OCI-LY1 (cell line): Measurements from ENCODE around the gene ANKRD10.

Experiments used
- H2AFZ ChIP-seq: fragments of 200-600 bp; sonication (generic), shearing (Covaris generic); 2 replicates; pipeline ENCODE4 v1.6.0; 2014; ENCODE audit warnings: antibody characterized with exemption, mild to moderate bottlenecking, low read length
- H3F3A ChIP-seq: fragments of 200-600 bp; sonication (generic), shearing (Covaris generic); 2 replicates; pipeline ENCODE4 v1.6.0; 2014; ENCODE audit warnings: mild to moderate bottlenecking, antibody characterized with exemption, low read length, moderate library complexity; ENCODE audit not compliant: insufficient read depth
- H3K27ac ChIP-seq: fragments of 200-600 bp; sonication (generic); 2 replicates; pipeline ENCODE4 v1.5.1; 2014; ENCODE audit warnings: low read length, mixed run types, mild to moderate bottlenecking, low read depth; ENCODE audit not compliant: poor library complexity, severe bottlenecking
- H3K27me3 ChIP-seq: fragments of 200-600 bp; sonication (generic); 2 replicates; pipeline ENCODE4 v1.6.0; 2014; ENCODE audit warnings: antibody characterized with exemption, mild to moderate bottlenecking, low read length, moderate library complexity; ENCODE audit not compliant: insufficient read depth
- H3K36me3 ChIP-seq: fragments of 200-600 bp; sonication (generic); 2 replicates; pipeline ENCODE4 v1.6.1; 2014; ENCODE audit warnings: mild to moderate bottlenecking, antibody characterized with exemption, low read length, moderate library complexity, mixed read lengths; ENCODE audit not compliant: insufficient read depth
- H3K4me1 ChIP-seq: fragments of 200-600 bp; sonication (generic); 2 replicates; pipeline ENCODE4 v1.5.1; 2014; ENCODE audit warnings: mild to moderate bottlenecking, low read length, moderate library complexity; ENCODE audit not compliant: insufficient read depth, severe bottlenecking
- H3K4me2 ChIP-seq: fragments of 200-600 bp; sonication (generic), shearing (Covaris generic); 2 replicates; pipeline ENCODE4 v1.6.1; 2014; ENCODE audit warnings: low read length
- H3K4me3 ChIP-seq: fragments of 200-600 bp; sonication (generic); 2 replicates; pipeline ENCODE4 v1.5.1; 2014; ENCODE audit warnings: low read length, low read depth, mild to moderate bottlenecking, mixed read lengths; ENCODE audit not compliant: poor library complexity, severe bottlenecking
- H3K79me2 ChIP-seq: fragments of 200-600 bp; shearing (Covaris generic); 2 replicates; pipeline ENCODE4 v1.6.1; 2016; ENCODE audit warnings: mixed run types, low read length, mixed read lengths; ENCODE audit not compliant: insufficient read depth
- H3K9ac ChIP-seq: fragments of 200-600 bp; sonication (generic), shearing (Covaris generic); 2 replicates; pipeline ENCODE4 v1.6.1; 2014; ENCODE audit warnings: mild to moderate bottlenecking, low read length, mixed read lengths
- H3K9me2 ChIP-seq: fragments of 200-600 bp; sonication (generic), shearing (Covaris generic); 2 replicates; pipeline ENCODE4 v1.6.1; 2014; ENCODE audit warnings: low read depth, mild to moderate bottlenecking, low read length, mixed read lengths
- H3K9me3 ChIP-seq: fragments of 200-600 bp; shearing (Covaris generic); 2 replicates; pipeline ENCODE4 v1.6.1; 2014; ENCODE audit warnings: low read length, mixed read lengths
- H4K20me1 ChIP-seq: fragments of 200-600 bp; sonication (generic), shearing (Covaris generic); 2 replicates; pipeline ENCODE4 v1.6.0; 2016; ENCODE audit warnings: mild to moderate bottlenecking, low read length; ENCODE audit not compliant: insufficient read depth
- EZH2 ChIP-seq: fragments of 200-600 bp; sonication (generic), shearing (Covaris generic); IDR thresholded peaks from 2 replicates; pipeline ENCODE4 v1.8.0; 2017; ENCODE audit warnings: borderline replicate concordance, mixed run types, mild to moderate bottlenecking, antibody characterized with exemption, low read length, moderate library complexity, mixed read lengths
- TF ChIP-seq, protein P1 (sequence below): fragments of 200-600 bp; sonication (generic), shearing (Covaris generic); IDR thresholded peaks from 2 replicates; pipeline ENCODE4 v1.5.1; 2017; ENCODE audit warnings: mild to moderate bottlenecking, antibody characterized with exemption, low read length, moderate library complexity, mixed read lengths

Gene ANKRD10

DNA sequence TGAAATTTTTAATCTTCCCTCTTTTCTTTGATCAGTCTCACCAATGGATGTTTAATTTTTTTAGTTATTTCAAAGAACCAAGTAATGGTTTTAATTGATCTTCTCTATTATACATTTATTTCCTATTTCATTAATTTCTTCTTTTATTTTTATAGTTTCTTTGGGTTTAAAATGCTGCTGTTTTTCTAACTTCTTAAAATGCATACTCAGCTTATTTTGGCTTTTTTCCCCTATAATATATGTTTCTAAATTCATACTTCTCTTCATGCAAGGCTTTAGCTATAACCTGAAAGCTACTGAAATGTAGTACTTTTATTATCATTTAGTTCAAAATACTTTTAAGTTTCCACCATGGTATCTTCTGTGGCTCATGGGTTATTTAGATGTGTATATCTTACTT, 53.9 kb downstream of the ANKRD10 start:
- H2AFZ ChIP-seq, result no peak overlapping the region
- H3K9me3 ChIP-seq, result 0 out of 2 replicates have a peak, but pooled peaks cover 2% of the 10 kb centered on the region
- no peak overlapping the region for H3K9ac ChIP-seq
- H3K4me3 ChIP-seq, result no peak overlapping the region
- H3K9me2 ChIP-seq, result no peaks in the 10 kb centered on the region
- no peak for TF ChIP-seq EZH2
- TF ChIP-seq, protein P1, sequence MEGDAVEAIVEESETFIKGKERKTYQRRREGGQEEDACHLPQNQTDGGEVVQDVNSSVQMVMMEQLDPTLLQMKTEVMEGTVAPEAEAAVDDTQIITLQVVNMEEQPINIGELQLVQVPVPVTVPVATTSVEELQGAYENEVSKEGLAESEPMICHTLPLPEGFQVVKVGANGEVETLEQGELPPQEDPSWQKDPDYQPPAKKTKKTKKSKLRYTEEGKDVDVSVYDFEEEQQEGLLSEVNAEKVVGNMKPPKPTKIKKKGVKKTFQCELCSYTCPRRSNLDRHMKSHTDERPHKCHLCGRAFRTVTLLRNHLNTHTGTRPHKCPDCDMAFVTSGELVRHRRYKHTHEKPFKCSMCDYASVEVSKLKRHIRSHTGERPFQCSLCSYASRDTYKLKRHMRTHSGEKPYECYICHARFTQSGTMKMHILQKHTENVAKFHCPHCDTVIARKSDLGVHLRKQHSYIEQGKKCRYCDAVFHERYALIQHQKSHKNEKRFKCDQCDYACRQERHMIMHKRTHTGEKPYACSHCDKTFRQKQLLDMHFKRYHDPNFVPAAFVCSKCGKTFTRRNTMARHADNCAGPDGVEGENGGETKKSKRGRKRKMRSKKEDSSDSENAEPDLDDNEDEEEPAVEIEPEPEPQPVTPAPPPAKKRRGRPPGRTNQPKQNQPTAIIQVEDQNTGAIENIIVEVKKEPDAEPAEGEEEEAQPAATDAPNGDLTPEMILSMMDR, result no peak
- H3K79me2 ChIP-seq, result no peaks in the 10 kb centered on the region
- no peaks in the 10 kb centered on the region for H4K20me1 ChIP-seq
- no peaks in the 10 kb centered on the region; the same call in 1 of the 2 replicates for H3K36me3 ChIP-seq
- H3K4me2 ChIP-seq, result no peak overlapping the region
- peaks cover 7% of the 10 kb centered on the region; the same call in 1 of the 2 replicates for H3K27me3 ChIP-seq
- no peaks in the 10 kb centered on the region for H3F3A ChIP-seq
- no peaks in the 10 kb centered on the region for H3K4me1 ChIP-seq
- H3K27ac ChIP-seq, result no peak overlapping the region

DNA sequence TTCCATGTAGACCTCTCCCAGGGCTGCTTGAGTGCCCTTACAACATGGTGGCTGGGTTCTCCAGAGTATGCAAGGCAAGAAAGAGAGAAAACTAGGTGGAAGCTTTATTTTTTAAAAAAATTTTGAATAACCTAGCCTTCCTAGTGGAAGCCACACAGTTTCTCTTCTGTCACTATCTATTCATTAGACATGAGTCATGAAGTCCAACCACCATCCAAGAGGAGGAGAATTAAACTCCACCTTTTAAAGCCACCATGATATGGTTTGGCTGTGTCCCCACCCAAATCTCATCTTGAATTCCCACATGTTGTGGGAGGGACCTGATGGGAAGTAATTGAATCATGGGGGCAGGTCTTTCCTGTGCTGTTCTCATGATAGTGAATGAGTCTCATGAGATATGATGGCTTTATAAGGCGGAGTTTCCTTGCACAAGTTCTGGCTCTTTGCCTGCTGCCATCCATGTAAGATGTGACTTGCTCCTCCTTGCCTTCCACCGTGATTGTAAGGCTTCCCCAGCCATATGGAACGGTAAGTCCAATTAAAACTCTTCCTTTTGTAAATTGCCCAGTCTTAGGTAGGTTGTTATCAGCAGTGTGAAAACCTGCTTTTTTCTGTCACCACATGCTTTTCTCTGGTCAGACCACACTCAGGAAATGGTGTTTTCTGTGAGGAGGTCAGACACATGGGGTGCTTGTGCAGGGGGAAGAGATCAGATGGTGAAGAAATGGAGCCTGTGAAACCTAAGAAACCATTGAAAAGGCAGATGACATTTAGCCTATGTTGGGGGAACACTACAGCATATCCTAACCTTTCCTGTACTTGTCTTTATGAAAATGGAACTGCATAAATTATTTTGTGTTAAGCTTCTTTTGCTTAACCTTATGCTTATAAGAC, 57.7 kb downstream of the ANKRD10 start:
- Histone ChIP-seq H3K9me3 (no peaks in the 10 kb centered on the region), H3K9me2 (no peaks in the 10 kb centered on the region), H3K27ac (no peak overlapping the region), H3K36me3 (no peaks in the 10 kb centered on the region), H4K20me1 (no peaks in the 10 kb centered on the region), H3F3A (no peaks in the 10 kb centered on the region), H3K4me1 (no peaks in the 10 kb centered on the region), H3K4me2 (no peak overlapping the region), H3K9ac (no peak overlapping the region), H3K79me2 (no peaks in the 10 kb centered on the region), H2AFZ (no peak overlapping the region), H3K4me3 (no peak overlapping the region), H3K27me3 (peaks cover 8% of the 10 kb centered on the region; the same call in 1 of the 2 replicates)
- TF ChIP-seq EZH2, result no peak
- TF ChIP-seq, protein P1, result no peak

- no peaks in the 10 kb centered on the region for H3K36me3 ChIP-seq
- peaks cover 8% of the 10 kb centered on the region; the same call in 1 of the 2 replicates for H3K27me3 ChIP-seq
- TF ChIP-seq, protein P1, result no peak
- no peak for TF ChIP-seq EZH2
- H2AFZ ChIP-seq, result no peak overlapping the region
- no peaks in the 10 kb centered on the region for H3F3A ChIP-seq
- no peaks in the 10 kb centered on the region for H4K20me1 ChIP-seq
- H3K4me1 ChIP-seq, result no peaks in the 10 kb centered on the region
- no peaks in the 10 kb centered on the region for H3K9me2 ChIP-seq
- H3K79me2 ChIP-seq, result no peaks in the 10 kb centered on the region
- H3K4me3 ChIP-seq, result no peak overlapping the region
- no peak overlapping the region for H3K9ac ChIP-seq
- H3K27ac ChIP-seq, result no peak overlapping the region
- H3K4me2 ChIP-seq, result no peak overlapping the region
- H3K9me3 ChIP-seq, result no peaks in the 10 kb centered on the region
These were observed 59.5 kb downstream of the ANKRD10 start for GRCh38 chr13:110855363-110855762.
